ENCODE data around the gene RBM8A.

- TF ChIP-seq CTCF (IDR thresholded peaks at IDR 0.05) (no peak), EZH2 (IDR thresholded peaks at IDR 0.05; ENCODE audit: borderline replicate concordance, insufficient read depth, low read depth, low read length, poor library complexity, severe bottlenecking) (no peak)
These were observed 29.6 kb upstream of the RBM8A start for GRCh38 chr1:145956781-145957442.
